ENCODE measurements around the gene SV2B.
"Not testable (repeated sequence)": the region's sequence is repeated elsewhere in the genome, so short reads cannot be mapped to it uniquely, and the experiment has no call there.

- not testable (repeated sequence) for TF ChIP-seq CTCF (IDR thresholded peaks at IDR 0.05; ENCODE audit: insufficient read depth, low read length, poor library complexity, severe bottlenecking); EZH2phosphoT487 (conservative IDR thresholded peaks at IDR 0.05; ENCODE audit: low read length)
These were observed 6.2 kb upstream of the SV2B start for GRCh38 chr15:91093866-91094265.

Measured in SU-DHL-6 (cell line).